Hypothalamus (tissue), 51 donors: ENCODE measurements around the gene UGCG.
"Not testable (repeated sequence)": the region's sequence is repeated elsewhere in the genome, so short reads cannot be mapped to it uniquely, and the experiment has no call there.

Experiments used
- DNase-seq, 51 donors: peaks; one replicate each; lab custom pipeline; 2025; lab: John Stamatoyannopoulos, UW

The UGCG gene

DNA sequence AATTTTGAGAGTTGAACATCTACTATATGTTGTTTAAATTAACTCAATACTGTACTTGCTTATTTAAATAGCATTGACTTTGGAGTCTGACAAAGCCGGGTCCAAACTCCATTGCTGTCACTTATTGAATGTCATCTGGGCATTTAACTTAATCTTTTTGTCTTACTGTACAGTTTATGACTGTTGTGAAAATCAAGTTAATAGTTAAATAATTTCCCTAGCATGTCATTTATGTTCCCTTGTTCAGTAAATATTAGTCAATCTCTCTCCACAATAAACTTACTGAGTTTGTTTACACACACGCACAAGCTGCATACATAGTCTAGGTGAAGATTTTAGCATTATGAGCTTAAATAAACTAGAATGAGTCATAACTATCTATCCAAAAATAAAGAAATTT, 6.3 kb upstream of the UGCG start:
- DNase-seq: no peak

DNA sequence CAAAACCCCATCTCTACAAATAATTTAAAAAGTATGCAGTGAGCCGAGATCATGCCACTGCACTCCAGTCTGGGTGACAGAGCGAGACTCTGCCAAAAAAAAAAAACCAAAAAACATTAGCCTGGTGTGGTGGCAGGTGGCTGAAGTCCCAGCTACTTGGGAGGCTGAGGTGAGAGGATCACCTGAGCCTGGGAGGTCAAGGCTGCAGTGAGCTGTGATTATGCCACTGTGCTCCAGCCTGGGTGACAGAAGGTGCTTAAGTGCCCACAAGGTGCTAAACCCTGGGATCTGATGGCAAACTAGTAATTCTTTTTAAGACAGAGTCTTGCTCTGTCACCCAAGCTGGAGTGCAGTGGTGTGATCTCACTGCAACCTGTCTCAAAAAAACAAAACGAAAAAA, 5.7 kb upstream of the UGCG start:
- DNase-seq: not testable (repeated sequence)

DNA sequence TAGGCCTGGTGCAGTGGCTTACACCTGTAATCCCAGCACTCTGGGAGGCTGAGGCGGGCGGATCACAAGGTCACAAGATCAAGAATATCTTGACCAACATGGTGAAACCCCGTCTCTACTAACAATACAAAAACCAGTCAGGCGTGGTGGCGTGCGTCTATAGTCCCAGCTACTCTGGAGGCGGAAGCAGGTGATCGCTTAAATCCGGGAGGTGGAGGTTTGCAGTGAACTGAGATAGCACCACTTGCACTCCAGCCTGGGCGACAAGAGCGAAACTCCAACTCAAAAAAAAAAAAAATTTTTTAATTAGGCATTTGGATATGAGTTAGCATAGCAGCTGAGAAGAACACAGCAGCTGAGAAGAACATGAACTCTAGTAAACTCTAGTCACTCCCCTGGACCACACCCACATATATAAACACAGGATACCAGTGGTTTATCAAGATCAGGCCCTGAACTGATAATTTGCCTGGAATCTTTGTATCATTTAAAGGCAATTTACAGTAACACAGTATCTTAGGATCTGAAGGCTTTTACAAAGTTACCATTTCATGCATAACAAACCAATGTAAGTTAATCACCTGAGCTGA, 4.6 kb upstream of the UGCG start:
- no peak for DNase-seq

DNA sequence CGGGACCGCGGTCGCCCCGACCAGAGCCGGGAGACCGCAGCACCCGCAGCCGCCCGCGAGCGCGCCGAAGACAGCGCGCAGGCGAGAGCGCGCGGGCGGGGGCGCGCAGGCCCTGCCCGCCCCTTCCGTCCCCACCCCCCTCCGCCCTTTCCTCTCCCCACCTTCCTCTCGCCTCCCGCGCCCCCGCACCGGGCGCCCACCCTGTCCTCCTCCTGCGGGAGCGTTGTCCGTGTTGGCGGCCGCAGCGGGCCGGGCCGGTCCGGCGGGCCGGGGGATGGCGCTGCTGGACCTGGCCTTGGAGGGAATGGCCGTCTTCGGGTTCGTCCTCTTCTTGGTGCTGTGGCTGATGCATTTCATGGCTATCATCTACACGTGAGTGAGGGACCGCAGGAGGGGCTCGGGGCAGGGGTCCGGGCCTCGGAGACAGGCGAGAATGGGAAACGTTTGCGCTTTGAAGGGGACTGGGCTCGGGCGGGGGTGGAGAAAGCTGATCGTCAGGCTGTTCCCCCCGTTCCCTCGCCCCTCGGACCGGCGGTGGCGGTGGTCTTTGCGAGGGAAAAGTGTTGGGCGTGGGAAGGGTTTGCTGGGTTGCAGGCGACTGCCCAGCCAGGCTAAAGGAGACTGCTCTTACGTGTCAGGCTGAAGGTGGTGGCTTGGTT, 457 bp downstream of the UGCG start:
- peak in 44 of 51 donors; percentile 26 to 88 (median 66) for DNase-seq

DNA sequence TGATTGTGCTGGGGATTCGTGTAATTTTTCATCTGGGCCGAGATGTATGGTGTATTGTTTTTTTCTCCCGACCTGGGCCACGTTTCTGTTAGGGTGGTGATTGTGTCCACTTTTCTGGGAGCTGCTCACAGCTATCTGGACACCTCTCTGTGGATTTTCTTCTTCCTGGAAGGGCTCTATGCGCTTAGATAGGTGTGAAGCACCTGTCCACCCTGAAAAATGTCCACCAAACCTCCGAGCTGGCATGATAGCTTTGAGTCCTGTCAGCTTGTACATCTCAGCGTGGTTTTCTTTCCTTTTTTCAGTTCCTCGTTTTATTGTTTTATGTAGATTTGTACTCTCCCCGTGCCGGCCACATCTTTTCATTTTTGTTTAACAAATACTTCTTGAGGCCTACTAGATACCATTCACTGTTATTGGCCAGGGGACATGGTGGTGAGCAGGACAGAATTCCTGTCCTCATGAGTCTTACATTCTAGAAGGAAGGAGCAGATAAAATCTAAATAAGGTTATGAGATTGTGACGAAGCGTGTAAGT, 1.1 kb downstream of the UGCG start:
- peak in 10 of 51 donors; percentile 5 to 67 (median 22) for DNase-seq

DNA sequence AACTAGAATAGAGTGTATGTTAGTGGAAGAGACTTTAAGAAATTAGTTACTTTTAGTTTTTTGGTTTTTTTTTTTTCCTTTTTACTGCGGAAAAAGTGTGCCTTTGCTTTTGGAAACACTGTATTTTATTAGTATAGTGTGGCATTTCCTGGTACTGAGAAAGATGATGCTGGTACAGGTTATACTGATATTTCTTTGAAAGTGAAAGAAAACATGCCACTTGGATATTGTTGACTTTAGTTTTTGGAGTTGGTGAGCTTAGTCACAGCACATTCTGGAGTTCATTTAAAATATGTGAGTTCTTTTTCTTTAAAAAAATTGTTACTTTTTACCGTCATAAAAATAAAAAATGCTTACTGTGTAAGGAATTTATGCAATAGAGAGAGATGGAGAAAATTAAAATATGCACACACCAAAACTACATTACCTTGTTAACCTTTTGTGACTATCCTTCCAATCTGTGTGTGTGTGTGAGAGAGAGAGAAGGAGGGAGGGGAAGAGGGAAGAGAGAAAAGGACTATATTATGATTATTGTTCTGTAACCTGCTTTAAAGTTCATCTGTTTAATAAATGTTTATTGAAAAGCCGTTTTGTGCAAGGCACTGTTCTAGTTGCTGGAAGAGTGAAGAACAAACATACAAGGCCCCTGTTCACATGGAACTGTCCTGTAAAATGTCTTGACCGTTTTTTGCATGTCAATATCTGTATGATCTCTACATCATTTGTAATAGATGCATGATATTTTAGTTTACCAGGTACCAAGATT, 1.9 kb downstream of the UGCG start:
- DNase-seq: no peak

DNA sequence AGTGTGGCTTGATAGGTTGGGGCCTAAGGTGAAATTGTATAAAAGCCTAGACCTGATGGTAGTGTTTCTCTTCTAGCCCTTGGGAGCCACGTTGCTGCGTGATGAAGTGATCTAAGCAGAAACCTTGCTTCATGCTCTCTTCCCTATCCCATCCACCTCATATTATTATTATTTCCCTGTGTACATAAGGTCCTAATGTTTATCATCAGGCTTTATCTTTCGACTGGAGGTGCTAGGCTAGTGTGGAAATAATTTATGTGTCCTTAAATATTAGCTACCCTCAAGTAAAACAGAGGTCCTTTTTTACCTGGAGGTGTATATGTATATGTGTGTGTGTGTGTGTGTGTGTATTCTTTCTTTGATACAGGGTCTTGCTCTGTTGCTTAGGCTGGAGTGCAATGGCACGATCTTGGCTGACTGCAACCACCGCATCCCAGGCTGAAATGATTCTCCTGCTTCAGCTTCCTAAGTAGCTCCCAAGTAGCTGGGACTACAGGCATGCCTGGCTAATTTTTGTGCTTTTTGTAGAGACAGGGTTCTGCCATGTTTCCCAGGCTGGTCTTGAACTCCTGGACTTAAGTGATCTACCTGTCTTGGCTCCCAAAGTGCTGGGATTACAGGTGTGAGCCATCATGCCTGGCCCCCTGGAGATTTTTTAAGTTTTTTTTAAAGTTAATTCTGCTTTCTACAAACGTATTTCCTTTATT, 3.7 kb downstream of the UGCG start:
- no peak for DNase-seq

DNA sequence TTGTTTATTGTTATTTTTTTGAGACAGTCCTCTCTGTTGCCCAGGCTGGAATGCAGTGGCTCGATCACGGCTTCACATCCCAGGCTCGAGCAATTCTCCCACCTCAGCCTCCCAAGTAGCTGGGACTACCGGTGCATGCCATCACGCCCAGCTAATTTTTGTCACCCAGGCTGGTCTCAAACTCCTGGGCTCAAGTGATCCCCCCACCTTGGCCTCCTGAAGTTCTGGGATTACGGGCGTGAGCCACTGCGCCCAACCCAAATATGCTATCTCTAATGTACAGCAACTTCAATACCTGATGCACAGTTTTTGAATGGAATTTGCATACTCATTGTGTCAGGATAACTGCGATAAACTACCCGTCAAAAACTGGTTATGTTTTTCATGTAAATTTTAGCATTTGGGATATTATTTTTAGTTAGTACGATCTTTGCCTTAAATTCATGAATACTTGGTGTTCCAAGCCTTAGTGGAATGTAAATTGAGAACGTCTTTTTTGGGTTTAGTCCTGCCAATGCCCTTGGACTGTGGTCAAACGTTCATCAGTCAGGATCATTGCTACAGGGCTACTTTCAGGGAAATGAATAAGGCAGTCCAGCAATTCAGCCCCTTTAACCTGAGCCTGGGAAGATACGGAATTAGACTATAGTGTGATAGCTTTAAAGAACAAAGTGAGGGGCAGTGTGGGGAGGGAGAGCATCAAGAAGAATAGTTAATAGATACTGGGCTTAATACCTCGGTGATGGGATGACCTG, 4.4 kb downstream of the UGCG start:
- no peak for DNase-seq

DNA sequence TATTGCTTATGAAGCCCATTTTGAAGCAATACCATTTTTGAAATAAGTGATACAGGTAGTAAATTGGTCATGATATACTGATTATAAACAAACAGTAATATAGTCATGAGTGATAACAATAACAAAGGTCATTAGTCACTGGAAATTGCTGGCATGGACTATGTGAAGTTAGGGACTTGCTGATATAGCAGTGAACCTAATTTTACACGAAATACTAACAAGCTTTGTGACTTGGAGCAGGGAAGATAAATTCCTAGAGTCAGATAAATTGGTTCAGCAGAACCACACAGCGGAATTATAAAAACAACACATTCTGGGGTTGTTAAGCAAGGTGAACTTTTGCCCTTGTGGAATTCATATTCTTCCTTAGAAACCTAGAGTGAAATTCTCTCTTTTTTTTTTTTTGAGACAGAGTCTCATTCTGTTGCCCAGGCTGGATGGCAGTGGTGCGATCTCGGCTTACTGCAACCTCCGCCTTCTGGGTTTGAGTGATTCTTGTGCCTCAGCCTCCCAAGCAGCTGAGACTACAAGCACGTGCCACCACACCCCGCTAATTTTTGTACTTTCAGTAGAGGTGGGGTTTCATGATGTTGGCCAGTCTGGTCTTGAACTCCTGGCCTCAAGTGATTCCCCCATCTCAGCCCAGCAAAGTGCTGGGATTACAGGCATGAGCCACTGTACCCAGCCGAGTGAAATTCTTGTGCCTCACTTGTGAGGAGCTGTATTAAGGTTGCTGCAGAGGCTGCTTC, 6.0 kb downstream of the UGCG start:
- DNase-seq: no peak

DNA sequence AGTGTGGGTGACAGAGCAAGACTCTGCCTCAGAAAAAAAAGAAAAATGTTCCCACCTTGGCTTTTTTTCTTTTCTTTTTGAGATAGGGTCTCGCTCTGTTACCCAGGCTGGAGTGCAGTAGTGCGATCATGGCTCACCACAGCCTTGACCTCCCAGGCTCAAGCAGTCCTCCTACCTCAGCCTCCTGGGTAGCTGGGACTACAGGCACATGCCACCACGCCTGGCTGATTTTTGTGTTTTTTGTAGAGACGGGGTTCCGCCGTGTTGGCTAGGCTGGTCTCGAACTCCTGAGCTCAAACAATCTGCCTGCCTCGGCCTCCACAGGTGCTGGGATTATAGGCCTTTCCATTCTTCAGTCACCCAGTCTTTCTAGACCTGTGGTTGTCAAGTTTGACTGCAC, 6.9 kb downstream of the UGCG start:
- DNase-seq: not testable (repeated sequence)

DNA sequence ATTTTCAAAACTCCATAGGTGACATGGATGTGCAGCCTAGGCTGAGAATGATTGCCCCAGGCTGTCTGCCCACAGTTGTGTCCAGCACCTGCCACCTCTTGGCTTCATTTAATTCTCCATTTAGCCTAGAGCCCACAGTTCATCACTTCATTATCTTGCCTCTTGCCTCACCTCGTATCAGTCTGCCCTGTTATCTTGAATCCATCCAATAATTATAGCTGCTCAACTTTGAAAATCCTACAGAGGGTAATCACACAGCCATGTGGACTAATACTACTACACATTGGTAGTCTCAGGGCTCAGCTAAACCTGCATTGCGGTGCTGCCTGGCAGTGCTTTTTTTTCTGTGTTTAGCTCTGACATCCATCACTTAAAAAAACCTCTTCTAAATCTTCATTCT, 7.4 kb downstream of the UGCG start:
- no peak for DNase-seq

DNA sequence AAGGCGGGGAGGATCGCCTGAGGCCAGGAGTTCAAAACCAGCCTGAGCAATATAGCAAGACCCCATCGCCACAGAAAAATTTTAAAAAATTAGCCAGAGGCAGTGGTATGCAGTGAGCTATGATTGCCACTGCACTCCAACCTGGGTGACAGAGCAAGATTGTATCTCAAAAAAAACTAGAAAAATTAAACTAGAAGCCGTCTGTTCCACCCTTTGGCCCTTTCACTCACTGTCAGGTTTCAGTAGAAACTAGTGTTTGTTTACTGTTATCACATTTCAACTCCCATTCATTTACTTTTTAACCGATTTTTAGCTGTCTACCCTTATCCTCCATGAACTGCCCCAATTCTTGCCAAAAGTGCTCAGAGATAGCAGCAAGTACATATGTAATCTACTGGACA, 8.3 kb downstream of the UGCG start:
- DNase-seq: no peak

DNA sequence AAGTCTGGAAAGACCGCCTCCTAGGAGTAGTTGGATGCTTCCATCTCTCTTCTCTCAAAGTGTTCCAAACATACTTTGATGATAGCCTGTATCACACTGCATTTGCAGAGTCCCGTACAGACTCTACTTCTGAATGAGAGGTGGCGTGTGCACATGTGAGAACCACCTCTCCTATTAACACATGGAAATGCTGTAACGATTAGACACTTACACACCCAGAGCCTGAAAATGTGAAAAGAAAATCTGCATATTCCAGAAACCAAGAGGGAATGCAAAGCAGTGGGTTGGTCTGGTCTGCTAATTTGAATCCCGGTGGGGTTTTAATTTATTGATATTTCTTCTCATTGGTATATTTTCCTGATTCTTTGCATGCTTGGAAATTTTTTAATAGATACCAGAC, 10.5 kb downstream of the UGCG start:
- DNase-seq: no peak

DNA sequence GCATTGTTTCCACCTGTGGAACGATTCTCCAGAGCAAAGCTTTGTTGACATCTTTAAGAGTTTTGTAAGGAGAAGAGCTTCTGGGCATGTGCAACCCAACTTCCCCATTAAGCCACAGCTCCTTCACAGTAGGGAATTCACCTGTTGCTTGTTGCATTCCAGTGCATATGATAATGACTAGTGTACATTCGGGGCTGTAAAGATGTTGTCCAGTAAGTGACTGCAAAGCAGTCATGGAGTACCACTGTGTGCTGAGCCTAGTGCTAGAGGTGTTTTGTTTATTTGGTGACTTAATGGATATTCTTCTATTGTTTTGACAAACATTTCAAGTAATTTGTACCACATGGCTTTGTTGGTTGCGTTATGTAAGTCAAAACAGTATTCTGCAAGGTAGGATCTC, 12.8 kb downstream of the UGCG start:
- no peak for DNase-seq

DNA sequence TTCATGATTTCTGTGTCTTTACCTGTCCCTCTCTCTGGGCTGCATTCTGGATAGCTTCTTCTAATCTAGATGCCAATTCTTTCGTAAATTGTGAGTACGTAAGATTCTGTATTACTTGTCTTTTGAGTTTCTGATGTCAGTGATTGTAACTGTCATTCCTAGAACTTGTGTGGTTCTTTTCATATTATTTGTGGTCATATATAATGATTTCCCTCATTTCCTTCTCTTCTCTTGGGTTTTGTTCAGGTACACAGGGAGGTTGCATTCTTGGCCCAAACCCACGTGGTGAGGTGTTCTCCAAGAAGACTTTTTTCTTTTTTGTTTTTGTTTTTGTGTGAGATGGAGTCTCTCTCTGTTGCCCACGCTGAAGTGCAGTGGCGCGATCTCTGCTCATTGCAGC, 13.8 kb downstream of the UGCG start:
- DNase-seq: no peak

DNA sequence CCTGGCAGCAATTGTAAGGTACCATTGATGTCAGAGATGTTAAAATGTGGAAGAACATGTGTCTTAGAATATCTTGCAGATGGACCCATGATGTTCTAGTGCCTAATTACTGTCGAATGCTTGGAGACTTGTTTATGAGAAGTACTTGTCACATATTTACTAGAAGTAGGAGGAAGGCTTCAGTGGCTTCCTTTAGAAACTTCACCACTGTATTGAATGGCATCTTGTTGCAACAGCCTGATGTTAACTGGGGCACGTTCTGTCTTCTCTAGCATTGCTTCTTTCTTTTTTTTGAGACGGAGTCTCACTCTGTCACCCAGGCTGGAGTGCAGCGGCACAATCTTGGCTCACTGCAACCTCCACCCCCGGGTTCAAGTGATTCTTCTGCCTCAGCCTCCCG, 16.5 kb downstream of the UGCG start:
- no peak for DNase-seq

DNA sequence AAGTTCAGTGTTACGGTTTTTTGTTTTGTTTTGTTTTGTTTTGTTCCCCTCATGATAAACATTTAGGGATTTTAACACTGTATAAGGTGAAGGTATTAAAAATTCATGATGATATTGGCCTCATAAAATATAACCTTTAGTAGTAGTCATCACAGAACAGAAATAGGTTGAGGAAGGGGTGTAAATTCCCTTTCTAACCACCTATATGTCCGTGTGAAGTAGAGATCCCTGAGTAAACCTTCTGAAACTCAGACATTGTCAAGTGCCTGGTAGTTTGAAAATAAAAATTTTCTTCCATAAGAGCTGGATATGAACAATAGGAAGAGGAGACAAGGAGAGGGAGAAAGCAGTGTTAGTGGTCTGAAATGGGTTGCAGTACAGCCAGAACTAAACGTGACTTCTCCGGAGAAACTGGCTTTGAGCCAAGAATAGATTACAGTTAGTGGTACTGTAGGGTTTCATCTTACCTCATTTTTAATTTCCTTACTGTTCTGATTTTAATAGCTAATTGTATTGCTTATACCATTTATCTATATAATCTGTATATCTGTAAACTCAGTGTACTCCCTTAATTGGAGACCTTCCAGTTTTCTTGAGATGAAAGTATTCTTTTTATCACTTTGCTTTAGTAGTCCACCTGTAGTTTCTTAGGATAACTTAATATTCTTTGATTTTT, 18.3 kb downstream of the UGCG start:
- DNase-seq: no peak

DNA sequence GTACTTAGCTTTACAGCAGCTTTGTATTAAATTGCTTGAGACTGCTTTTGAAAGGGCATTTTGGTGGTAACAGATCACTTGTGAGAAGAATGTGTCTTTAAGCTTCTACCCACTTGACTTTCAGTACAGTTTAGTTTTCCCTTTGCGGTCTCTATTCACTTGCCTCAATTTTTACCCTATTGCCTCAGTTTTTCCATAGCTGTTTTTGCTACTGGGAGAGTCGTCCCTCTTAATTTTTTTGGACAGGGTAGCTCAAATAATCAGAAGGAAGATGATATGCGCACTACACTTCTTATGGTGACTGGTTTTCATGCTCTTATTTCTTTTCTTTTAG, 18.8 kb downstream of the UGCG start:
- DNase-seq: no peak

DNA sequence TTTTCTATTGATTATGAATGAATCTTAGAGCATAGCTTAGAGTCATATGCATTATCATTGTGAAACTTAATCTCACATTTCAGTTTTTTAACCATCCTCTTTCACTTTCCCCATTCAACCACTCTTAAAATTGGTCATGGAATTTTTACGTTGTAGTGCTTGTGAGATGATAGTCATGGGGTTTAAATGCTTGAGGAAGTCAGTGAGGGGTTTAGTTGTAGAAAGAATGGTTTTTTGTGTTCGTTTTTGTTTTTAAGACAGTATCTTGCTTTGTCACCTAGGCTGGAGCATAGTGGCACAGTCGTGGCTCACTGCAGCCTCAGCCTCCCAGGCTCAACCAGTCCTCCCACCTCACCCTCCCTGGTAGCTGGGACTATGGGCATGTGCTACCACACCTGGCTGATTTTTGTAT, 19.6 kb downstream of the UGCG start:
- no peak for DNase-seq
